22Rv1 (cell line): ENCODE results near the gene SCNN1B.

Source experiments
- H3K27ac ChIP-seq: fragments of 450-650 bp; 2 replicates; pipeline ENCODE4 v1.5.1; 2017
- CTCF ChIP-seq: fragments of 450-650 bp; IDR thresholded peaks from 2 replicates; pipeline ENCODE4 v1.5.1; 2017; ENCODE audit warnings: mild to moderate bottlenecking
- ZFX ChIP-seq: fragments of 450-650 bp; IDR thresholded peaks from 2 replicates; pipeline ENCODE4 v1.6.1; 2017; ENCODE audit warnings: antibody characterized with exemption, borderline replicate concordance

The SCNN1B gene

GRCh38 chr16:23316634-23317265 lies 14.6 kb downstream of the SCNN1B start:
- H3K27ac ChIP-seq, result no peak overlapping the region
- TF ChIP-seq ZFX (no peak), CTCF (no peak)

- TF ChIP-seq CTCF (no peak), ZFX (no peak)
- H3K27ac ChIP-seq, result no peak overlapping the region
Measured at GRCh38 chr16:23317266-23317661, 15.2 kb downstream of the SCNN1B start.

GRCh38 chr16:23317751-23318150 lies 15.6 kb downstream of the SCNN1B start:
- H3K27ac ChIP-seq, result no peak overlapping the region
- TF ChIP-seq CTCF (no peak), ZFX (no peak)

- TF ChIP-seq CTCF, result no peak
- H3K27ac ChIP-seq, result no peak overlapping the region
Measured at GRCh38 chr16:23318639-23319038, 16.5 kb downstream of the SCNN1B start.

GRCh38 chr16:23319861-23320615 lies 17.9 kb downstream of the SCNN1B start:
- TF ChIP-seq CTCF (no peak), ZFX (no peak)
- no peak overlapping the region for H3K27ac ChIP-seq

- no peak overlapping the region for H3K27ac ChIP-seq
- TF ChIP-seq ZFX (no peak), CTCF (no peak)
Measured at GRCh38 chr16:23320693-23321092, 18.6 kb downstream of the SCNN1B start.

- no peak for TF ChIP-seq CTCF
- no peak for TF ChIP-seq ZFX
- H3K27ac ChIP-seq, result no peak overlapping the region
Measured at GRCh38 chr16:23321206-23321875, 19.2 kb downstream of the SCNN1B start.
